ENCODE measurements around the gene HACD3.

HACD3 gene

DNA sequence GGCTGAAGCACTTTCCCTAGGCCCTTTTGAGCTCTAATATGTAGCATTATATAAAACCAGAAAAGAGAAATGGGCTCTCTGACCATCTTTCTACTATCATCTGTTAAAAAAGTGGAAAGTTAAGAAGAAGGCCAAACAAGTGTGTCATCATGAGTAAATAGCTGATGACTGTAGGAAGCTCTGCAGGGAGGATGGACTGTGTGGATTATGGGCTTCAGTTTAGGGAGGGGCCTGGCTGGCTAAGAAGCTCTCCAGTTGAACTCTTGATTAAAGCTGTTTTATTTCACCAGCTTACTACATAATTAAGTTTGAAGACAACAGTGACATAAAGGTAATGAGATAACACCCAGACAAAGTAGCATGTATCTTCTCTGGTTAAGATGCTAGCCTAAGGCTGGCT is 50.0 kb downstream of the HACD3 start:
- POLR2A ChIA-PET, result no interaction called here
- CTCF ChIA-PET, result interaction anchor here (0.7 to 2.4 kb wide), 4 partner anchors 10 to 64 kb away, joined by 3 to 14 read pairs (median 4); no protein-coding TSS in a partner anchor
- no peak for DNase-seq (ENCODE audit: extremely low spot score)
- TF ChIP-seq, protein P1, sequence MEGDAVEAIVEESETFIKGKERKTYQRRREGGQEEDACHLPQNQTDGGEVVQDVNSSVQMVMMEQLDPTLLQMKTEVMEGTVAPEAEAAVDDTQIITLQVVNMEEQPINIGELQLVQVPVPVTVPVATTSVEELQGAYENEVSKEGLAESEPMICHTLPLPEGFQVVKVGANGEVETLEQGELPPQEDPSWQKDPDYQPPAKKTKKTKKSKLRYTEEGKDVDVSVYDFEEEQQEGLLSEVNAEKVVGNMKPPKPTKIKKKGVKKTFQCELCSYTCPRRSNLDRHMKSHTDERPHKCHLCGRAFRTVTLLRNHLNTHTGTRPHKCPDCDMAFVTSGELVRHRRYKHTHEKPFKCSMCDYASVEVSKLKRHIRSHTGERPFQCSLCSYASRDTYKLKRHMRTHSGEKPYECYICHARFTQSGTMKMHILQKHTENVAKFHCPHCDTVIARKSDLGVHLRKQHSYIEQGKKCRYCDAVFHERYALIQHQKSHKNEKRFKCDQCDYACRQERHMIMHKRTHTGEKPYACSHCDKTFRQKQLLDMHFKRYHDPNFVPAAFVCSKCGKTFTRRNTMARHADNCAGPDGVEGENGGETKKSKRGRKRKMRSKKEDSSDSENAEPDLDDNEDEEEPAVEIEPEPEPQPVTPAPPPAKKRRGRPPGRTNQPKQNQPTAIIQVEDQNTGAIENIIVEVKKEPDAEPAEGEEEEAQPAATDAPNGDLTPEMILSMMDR (IDR thresholded peaks at IDR 0.05; ENCODE audit: control extremely low read depth, extremely low read depth, low read depth, missing control alignments), result no peak

DNA sequence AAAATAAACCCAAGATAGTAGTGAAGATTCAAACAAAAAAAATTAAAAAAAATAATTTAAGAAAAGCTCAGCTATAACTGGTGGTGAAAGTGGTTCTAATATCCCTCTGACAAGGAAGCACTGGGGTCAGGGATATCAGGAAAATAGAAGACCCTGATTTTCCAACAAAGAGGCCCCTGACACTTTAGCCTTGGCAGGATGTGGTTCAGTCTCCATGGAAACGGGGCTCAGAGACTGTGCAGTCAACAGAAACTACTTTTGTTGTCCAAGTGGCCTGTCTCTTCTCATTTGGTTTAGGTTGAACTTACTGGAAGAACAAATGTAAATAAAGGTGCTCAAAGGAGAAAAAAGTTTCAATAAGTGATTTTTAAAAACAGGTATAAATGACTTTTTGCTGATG is 53.4 kb downstream of the HACD3 start:
- ChIA-PET POLR2A (no interaction called here), CTCF (no interaction called here)
- TF ChIP-seq, protein P1 (IDR thresholded peaks at IDR 0.05; ENCODE audit: control extremely low read depth, extremely low read depth, low read depth, missing control alignments), result no peak
- DNase-seq (ENCODE audit: extremely low spot score), result peak; percentile 52

DNA sequence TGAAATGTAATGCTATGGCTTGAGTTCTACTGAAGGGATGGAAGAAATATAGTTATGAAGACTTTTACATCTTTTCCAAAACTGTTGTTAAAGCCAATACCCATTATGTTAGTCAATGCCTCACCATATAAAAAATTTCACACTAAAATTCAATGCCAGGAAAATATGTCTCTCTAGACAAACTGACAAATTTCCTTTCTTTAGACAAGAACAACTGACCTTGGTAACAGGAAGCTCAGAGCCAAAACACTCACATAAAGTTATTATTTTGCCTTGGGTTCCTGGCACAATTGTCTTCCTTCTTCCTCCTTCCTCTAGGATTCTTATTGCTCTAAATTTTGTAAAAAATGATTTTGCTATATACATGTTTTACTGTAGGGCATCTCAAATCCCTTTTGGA is 54.0 kb downstream of the HACD3 start:
- TF ChIP-seq, protein P1 (IDR thresholded peaks at IDR 0.05; ENCODE audit: control extremely low read depth, extremely low read depth, low read depth, missing control alignments), result no peak
- no peak for DNase-seq (ENCODE audit: extremely low spot score)
- CTCF ChIA-PET, result interaction anchor here (1.3 kb wide), 1 partner anchor 13 kb away, joined by 4 read pairs; no protein-coding TSS in a partner anchor
- POLR2A ChIA-PET, result no interaction called here

DNA sequence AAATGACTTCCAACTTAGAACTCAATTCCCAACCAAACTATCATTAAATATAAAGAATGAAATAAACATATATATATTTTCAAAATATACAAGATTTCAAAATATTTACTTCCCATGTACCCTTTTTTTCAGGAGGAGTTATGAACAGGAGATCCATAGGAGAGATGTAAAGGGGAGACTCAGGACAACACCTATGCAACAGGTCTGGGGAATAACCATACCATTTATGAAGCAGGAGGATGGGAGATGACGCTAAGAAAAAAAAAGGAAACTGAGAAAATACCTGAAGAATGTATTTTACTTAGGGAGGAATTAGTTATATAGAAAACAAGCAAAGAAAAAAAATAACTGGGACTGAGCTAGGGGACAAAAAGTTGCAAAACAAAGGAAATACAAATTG is 56.8 kb downstream of the HACD3 start:
- TF ChIP-seq, protein P1 (IDR thresholded peaks at IDR 0.05; ENCODE audit: control extremely low read depth, extremely low read depth, low read depth, missing control alignments), result no peak
- POLR2A ChIA-PET, result no interaction called here
- CTCF ChIA-PET, result interaction anchor here (0.8 kb wide), 1 partner anchor 10 kb away, joined by 3 read pairs; no protein-coding TSS in a partner anchor

DNA sequence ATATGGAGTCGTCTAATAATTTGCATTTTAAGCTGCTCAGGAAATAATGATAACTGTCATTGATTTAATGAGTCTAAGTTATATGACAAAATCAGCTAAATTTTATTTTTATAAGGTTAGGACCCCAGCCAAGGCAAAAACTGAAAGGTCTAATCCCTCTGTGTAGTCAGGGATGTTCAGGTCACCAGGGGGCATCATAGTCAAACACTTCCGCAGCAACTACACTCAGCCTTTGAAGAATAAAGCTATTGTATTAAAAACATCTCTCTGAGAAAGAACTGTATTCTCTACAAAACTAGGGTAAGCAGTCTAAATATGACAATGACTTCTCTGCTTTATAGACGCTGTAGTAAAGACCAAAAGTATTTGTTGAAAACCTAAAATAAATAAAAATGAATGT is 65.7 kb downstream of the HACD3 start:
- no peak for DNase-seq (ENCODE audit: extremely low spot score)
- CTCF ChIA-PET, result interaction anchor here (0.9 to 1.2 kb wide), 5 partner anchors 10 to 241 kb away, joined by 3 read pairs; partner anchors contain the start of gene INTS14
- TF ChIP-seq, protein P1 (IDR thresholded peaks at IDR 0.05; ENCODE audit: control extremely low read depth, extremely low read depth, low read depth, missing control alignments), result peak; percentile 38
- POLR2A ChIA-PET, result no interaction called here

More for the DNA sequence above, 56.8 kb downstream of the HACD3 start:
- DNase-seq (ENCODE audit: extremely low spot score), result no peak

DNA sequence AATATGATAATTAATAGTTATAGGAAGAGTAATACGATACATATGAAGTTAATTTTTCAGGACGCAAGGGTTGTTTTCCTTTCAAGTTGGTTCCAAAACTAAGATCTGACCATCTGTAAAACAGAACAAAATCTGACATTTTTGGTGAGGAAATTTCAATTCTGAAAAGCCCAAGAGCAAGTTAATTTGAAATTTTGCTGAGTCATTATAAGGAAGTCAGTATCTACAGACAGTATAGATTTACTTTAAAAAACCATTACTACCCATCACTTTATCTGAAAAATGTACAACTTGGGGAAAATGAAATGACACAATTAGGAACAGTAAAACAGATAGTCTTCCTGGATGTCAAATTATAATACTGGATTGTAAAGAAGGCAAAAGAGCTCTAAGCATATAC is 68.2 kb downstream of the HACD3 start:
- TF ChIP-seq, protein P1 (IDR thresholded peaks at IDR 0.05; ENCODE audit: control extremely low read depth, extremely low read depth, low read depth, missing control alignments), result no peak
- ChIA-PET POLR2A (no interaction called here), CTCF (interaction anchor here (0.6 to 1.8 kb wide), 3 partner anchors 8 to 14 kb away, joined by 3 to 12 read pairs (median 3); partner anchors contain the start of gene INTS14)
- DNase-seq (ENCODE audit: extremely low spot score), result no peak

All from GM10248 (cell line).